Bone marrow (tissue), 2 donors: ENCODE measurements around the gene MPHOSPH10.
"Not testable (repeated sequence)": the region's sequence is repeated elsewhere in the genome, so short reads cannot be mapped to it uniquely, and the experiment has no call there.

Source experiments
- DNase-seq, 2 donors: peaks; one replicate each; lab custom pipeline; 2025; lab: John Stamatoyannopoulos, UW

MPHOSPH10 gene

DNA sequence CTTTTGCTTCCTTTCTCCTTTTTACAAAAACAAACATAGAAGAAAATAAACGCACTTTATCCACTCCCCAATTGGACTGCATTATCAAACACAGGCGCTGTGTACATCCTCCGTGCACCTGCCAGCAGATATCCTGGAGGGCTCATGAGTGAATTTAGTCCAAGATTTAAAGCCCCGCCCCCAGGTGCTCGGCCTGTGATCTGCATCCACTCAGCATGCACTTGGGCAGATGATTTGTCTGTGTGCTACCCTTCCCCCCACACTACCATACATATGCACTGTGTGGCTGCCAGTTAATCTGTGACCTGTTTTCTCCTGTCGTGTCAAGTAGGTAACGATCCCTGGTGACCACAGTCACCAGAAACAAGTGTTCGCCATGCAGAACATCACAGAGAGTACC lies 48.4 kb downstream of the MPHOSPH10 start:
- not testable (repeated sequence) for DNase-seq

DNA sequence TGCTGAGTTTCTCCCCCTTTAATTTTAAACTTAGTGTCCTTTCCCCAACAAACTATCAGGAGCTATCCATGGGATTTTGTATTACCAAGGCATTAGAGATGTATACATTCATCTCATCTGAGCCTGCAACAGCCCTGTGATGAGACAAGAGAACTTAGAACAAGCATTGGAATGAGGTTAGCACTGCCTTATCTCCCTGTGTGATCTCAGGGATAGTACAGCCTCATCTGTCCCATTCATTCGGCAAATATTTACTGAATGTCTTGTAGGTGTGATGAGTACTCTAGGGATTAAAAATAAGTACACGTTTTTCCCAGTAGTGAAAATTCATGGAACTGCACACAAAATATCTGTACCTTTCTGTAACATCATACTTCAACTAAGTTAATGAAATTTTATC lies 50.9 kb downstream of the MPHOSPH10 start:
- DNase-seq = no peak

DNA sequence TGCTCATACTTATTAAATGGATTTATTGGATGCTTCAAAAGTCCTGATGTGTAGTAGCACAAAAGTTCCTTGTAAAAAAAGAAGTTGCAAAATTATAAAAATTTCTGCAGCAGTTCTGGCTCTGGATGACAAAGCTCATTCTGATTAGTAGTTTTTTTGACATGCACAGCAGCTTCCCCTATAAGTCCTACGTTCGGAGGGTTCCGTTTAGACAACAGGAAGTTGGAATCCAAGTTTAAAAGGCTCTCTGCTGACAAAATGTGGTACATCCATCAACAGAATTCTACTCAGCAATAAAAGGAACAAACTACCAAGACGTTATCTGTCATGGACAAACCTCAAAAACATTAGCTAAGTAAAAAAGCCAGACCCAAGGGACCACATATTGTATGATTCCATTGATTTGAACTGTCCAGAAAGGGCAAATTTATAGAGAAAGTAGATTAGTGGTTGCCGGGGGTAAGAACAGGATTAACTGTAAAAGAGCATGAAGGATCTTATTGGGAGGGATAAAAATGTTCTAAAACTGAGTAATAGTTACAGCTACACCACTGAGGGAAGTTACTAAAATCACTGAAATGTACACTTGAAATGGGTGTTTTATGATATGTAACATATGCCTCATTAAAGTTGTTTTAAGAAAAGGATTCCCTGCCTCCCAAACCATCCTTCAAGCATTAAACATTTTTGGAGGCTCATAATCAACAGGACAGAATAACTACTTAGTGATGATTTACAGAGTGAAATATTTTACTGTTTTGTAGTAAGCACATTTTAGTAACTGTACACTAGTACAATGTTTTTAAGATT lies 53.1 kb downstream of the MPHOSPH10 start:
- not testable (repeated sequence) for DNase-seq

DNA sequence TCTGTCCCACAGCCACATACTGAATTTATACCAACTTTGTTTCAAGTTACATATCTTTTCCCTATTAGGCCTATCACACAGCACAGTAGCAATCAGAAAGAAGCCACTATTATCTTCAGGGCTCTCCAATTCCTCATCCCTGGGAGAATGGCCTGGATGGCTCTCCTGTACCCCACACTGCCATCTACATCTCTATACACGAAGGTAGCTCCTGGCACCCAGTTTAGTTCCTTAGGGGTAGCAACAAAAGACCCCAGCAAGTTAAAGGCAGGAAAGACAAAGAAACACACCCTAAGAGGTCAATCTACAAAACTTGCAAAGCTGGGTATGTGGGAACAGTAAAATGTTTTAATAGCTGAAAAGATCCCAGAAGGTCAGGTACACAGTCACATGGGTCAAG lies 56.5 kb downstream of the MPHOSPH10 start:
- DNase-seq = no peak

DNA sequence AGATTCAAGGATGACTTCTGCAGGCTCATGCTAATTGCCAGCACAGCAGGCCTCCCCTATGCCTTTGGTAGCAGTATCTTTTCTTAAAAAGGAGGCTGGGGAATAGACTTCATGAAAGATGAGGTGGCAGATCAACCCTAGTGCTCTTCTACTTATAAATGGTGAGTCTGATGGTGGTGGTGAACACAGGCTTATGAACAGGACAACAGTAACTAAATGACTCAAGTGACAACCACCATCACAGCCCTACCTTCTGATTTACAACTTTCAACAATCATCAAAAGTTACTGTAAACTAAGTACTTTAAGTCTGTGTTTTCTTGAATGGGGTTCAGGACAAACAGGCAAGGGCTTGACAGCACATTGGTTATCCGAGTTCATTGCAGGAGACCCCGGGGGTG lies 57.2 kb downstream of the MPHOSPH10 start:
- DNase-seq = no peak

DNA sequence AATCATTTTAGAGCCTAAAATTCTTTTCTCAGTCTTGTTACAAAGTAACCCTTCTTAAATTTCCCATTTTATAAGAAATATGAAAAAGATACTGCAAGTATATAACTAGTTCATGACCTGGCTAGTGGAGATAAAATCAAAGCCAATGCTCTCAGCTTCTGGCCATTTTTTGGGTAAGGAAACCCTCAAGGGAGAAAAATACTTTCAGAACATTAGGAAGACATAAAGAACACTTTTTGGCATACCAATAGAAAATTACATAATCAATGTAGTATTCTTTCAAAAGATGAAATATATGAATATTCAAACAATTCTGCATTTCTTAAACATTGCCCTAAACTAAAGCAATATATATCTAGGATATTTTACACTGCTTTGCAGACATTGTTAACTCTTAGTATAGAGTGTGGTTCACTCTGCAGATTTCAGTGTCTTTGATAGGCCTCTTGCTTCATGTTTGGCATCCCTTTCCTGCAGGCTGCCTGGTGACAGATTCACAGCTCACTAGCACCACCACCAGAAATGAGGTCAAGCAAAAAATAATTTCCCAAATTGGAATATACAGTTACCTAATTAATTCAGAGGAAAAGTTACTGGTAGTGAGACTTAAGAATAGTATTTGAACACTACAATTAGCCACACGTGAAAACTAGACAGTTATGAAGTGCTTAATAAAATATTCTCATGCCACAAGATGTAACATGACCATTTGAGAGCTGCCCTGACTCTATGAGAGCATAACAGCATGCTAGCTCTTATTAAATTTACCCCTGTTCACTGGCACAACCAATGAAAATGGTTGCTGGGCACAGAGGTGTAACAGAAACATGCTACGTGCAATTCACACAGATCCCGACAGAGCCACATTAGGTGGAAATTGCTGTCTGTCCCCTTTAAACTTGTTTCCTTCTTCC lies 60.5 kb downstream of the MPHOSPH10 start:
- no peak for DNase-seq

DNA sequence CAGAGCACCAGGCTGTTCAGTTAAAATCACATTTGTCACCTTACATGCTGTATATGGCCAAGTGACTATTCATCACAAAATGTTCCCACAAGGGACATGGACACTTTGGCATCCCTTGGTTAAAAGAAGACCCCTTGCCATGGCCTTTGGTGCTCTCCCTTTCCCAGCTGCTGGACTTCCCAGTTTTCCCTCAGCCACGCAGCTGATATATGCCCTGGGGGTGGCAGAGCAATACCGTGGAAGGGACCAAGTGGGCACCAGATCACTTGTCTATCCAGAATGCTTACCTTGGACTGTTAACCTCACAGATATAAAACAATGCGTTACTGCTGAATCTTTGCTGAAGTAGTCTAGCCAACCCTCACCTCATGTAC lies 61.1 kb downstream of the MPHOSPH10 start:
- DNase-seq = no peak
